ENCODE data around the gene TAAR5. TPM values are rescaled to one million over a fixed set of nuclear protein-coding genes. Genes with fewer than 3 reads are reported as not detected.
"Not testable (repeated sequence)": the region's sequence is repeated elsewhere in the genome, so short reads cannot be mapped to it uniquely, and the experiment has no call there.

Gene TAAR5
- total and polyA plus RNA-seq, 2 of the 8 experiments (the other 6 are each of a cell fraction or from before 2014, with no cell fraction given) = not detected

GRCh38 chr6:132637135-132637534 lies 47.6 kb upstream of the TAAR5 start:
- H3K79me1 ChIP-seq (ENCODE audit: low read depth, low read length); H2BK12ac ChIP-seq (ENCODE audit: low read depth, low read length); H3K27me3 ChIP-seq (replicated peaks in 1 of 4; ENCODE audit: control insufficient read depth in 3 of 4, extremely low read depth in 1 of 4, insufficient read depth in 3 of 4, low read length in 3 of 4); H3K9me3 ChIP-seq (ENCODE audit: insufficient read depth in 2 of 2, low read depth in 1 of 2, low read length in 1 of 2); H3K4ac ChIP-seq (replicated peaks; ENCODE audit: insufficient read length, low read depth, low read length); H2BK20ac ChIP-seq (ENCODE audit: low read length); H4K5ac ChIP-seq (ENCODE audit: insufficient read length, low read depth, low read length); H4K91ac ChIP-seq (replicated peaks; ENCODE audit: insufficient read length, low read length); H3K23me2 ChIP-seq (ENCODE audit: low read depth, low read length); H4K8ac ChIP-seq (ENCODE audit: extremely low read depth, insufficient read depth, low read length); H3K56ac ChIP-seq (replicated peaks; ENCODE audit: insufficient read length, low read depth, low read length); H3K4me1 ChIP-seq (replicated peaks in 1 of 4; ENCODE audit: control insufficient read depth in 3 of 4, insufficient read depth in 4 of 4, low read length in 3 of 4); DNase-seq (ENCODE audit: low read depth in 1 of 2, low spot score in 2 of 2); H2BK5ac ChIP-seq (ENCODE audit: low read depth, low read length); H2BK15ac ChIP-seq (ENCODE audit: low read length); H4K20me1 ChIP-seq (replicated peaks in 1 of 2; ENCODE audit: control insufficient read depth in 1 of 2, insufficient read depth in 2 of 2, low read length in 2 of 2); H3K18ac ChIP-seq (ENCODE audit: extremely low read depth, low read length); H3K4me2 ChIP-seq (ENCODE audit: insufficient read depth in 1 of 2, low read depth in 2 of 2, low read length in 2 of 2); H3K23ac ChIP-seq (ENCODE audit: insufficient read length); H3K36me3 ChIP-seq (ENCODE audit: control insufficient read depth in 2 of 4, insufficient read depth in 4 of 4, low read length in 3 of 4); H2BK120ac ChIP-seq (replicated peaks; ENCODE audit: low read depth, low read length); H3K79me2 ChIP-seq (ENCODE audit: control insufficient read depth in 1 of 2, insufficient read depth in 2 of 2, low read length in 2 of 2); H3K27ac ChIP-seq (ENCODE audit: low read depth, low read length); FAIRE-seq; POLR2A ChIA-PET (ENCODE audit: partially characterized antibody); H3K9ac ChIP-seq (replicated peaks in 1 of 4; ENCODE audit: extremely low read depth in 1 of 4, low read depth in 3 of 4, low read length in 3 of 4); H3K4me3 ChIP-seq (ENCODE audit: extremely low read depth in 1 of 4, insufficient read depth in 2 of 4, low read depth in 3 of 4, low read length in 4 of 4); H2AK5ac ChIP-seq (ENCODE audit: low read depth, low read length); H3K14ac ChIP-seq (ENCODE audit: insufficient read length); H2AFZ ChIP-seq (ENCODE audit: low read length): not testable (repeated sequence)
- WGBS, 2 experiments (ENCODE audit: extremely low coverage in 1 of 2, insufficient coverage in 1 of 2, insufficient read length in 1 of 2, insufficient replicate concordance in 2 of 2, low coverage in 1 of 2, low lambda C conversion rate in 2 of 2, missing lambda C conversion rate in 1 of 2) = 88% methylated on average over 1 of the region's 1 CpG; no CpG with 5 or more reads in 1 of the 2 experiments
- CTCF ChIA-PET (ENCODE audit: partially characterized antibody) = interaction anchor here (0.7 kb wide), 1 partner anchor 769 kb away, joined by 3 read pairs; no protein-coding TSS in a partner anchor

DNA sequence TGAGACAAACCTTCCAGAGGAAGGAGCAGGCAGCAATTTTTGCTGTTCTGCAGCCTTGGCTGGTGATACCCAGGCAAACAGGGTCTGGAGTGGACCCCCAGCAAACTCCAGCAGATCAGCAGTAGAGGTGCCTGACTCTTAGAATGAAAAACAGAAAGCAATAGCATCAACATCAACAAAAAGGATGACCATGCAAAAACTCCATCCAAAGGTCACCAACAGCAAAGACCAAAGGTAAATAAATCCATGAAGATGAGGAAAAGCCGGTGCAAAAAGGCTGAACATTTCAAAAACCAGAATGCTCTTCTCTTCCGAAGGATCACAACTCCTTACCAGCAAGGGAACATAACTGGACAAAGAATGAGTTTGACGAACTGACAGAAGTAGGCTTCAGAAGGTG lies 46.4 kb upstream of the TAAR5 start:
- H3K14ac ChIP-seq (ENCODE audit: insufficient read length); POLR2A ChIA-PET (ENCODE audit: partially characterized antibody); H4K8ac ChIP-seq (ENCODE audit: extremely low read depth, insufficient read depth, low read length); H3K4me1 ChIP-seq (replicated peaks in 1 of 4; ENCODE audit: control insufficient read depth in 3 of 4, insufficient read depth in 4 of 4, low read length in 3 of 4); H2BK12ac ChIP-seq (ENCODE audit: low read depth, low read length); H3K4ac ChIP-seq (replicated peaks; ENCODE audit: insufficient read length, low read depth, low read length); FAIRE-seq; H2BK15ac ChIP-seq (ENCODE audit: low read length); DNase-seq (ENCODE audit: low read depth in 1 of 2, low spot score in 2 of 2); H4K91ac ChIP-seq (replicated peaks; ENCODE audit: insufficient read length, low read length); H2BK5ac ChIP-seq (ENCODE audit: low read depth, low read length); H3K23ac ChIP-seq (ENCODE audit: insufficient read length); H3K56ac ChIP-seq (replicated peaks; ENCODE audit: insufficient read length, low read depth, low read length); H3K79me2 ChIP-seq (ENCODE audit: control insufficient read depth in 1 of 2, insufficient read depth in 2 of 2, low read length in 2 of 2); H4K20me1 ChIP-seq (replicated peaks in 1 of 2; ENCODE audit: control insufficient read depth in 1 of 2, insufficient read depth in 2 of 2, low read length in 2 of 2); H3K23me2 ChIP-seq (ENCODE audit: low read depth, low read length); H4K5ac ChIP-seq (ENCODE audit: insufficient read length, low read depth, low read length); H3K4me3 ChIP-seq (ENCODE audit: extremely low read depth in 1 of 4, insufficient read depth in 2 of 4, low read depth in 3 of 4, low read length in 4 of 4); H3K36me3 ChIP-seq (ENCODE audit: control insufficient read depth in 2 of 4, insufficient read depth in 4 of 4, low read length in 3 of 4); H2BK120ac ChIP-seq (replicated peaks; ENCODE audit: low read depth, low read length); H3K27me3 ChIP-seq (replicated peaks in 1 of 4; ENCODE audit: control insufficient read depth in 3 of 4, extremely low read depth in 1 of 4, insufficient read depth in 3 of 4, low read length in 3 of 4); H3K9ac ChIP-seq (replicated peaks in 1 of 4; ENCODE audit: extremely low read depth in 1 of 4, low read depth in 3 of 4, low read length in 3 of 4); H2BK20ac ChIP-seq (ENCODE audit: low read length); H2AK5ac ChIP-seq (ENCODE audit: low read depth, low read length); H3K27ac ChIP-seq (ENCODE audit: low read depth, low read length); H3K79me1 ChIP-seq (ENCODE audit: low read depth, low read length); H3K4me2 ChIP-seq (ENCODE audit: insufficient read depth in 1 of 2, low read depth in 2 of 2, low read length in 2 of 2); H2AFZ ChIP-seq (ENCODE audit: low read length); H3K9me3 ChIP-seq (ENCODE audit: insufficient read depth in 2 of 2, low read depth in 1 of 2, low read length in 1 of 2); H3K18ac ChIP-seq (ENCODE audit: extremely low read depth, low read length): not testable (repeated sequence)
- CTCF ChIA-PET (ENCODE audit: partially characterized antibody) = interaction anchor here (1.4 kb wide), 1 partner anchor 34 kb away, joined by 3 read pairs; no protein-coding TSS in a partner anchor
- 88% methylated on average over 3 of the region's 3 CpGs; no CpG with 5 or more reads in 1 of the 2 experiments for WGBS, 2 experiments (ENCODE audit: extremely low coverage in 1 of 2, insufficient coverage in 1 of 2, insufficient read length in 1 of 2, insufficient replicate concordance in 2 of 2, low coverage in 1 of 2, low lambda C conversion rate in 2 of 2, missing lambda C conversion rate in 1 of 2)
